ENCODE measurements around the gene SNX8.

SNX8 gene

DNA sequence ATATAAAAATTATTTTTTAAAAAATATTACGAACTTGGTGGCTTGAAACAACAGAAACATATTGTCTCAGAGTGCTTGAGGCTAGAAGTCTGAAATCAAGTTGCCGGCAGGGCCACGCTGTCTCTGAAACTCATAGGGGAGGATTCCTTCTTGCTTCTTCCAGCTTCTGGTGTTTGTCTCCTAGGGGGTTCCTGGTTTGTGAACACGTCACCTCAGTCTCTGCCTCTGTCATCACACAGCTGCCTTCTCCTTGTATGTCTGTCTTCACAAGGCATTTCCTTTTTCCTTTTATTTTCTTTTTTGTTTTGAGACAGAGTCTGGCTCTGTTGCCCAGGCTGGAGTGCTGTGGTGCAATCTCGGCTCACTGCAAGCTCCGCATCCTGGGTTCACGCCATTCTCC lies 12.7 kb upstream of the SNX8 start:
- Histone ChIP-seq H4K8ac (ENCODE audit: low read depth, low read length) (no peak overlapping the region), H3K36me3 (replicated peaks in 1 of 2; ENCODE audit: control insufficient read depth in 2 of 2, insufficient read depth in 2 of 2, low read length in 2 of 2) (no peaks in the 10 kb centered on the region), H3K4me3 (ENCODE audit: low read length in 2 of 2) (no peak overlapping the region), H3K79me1 (ENCODE audit: low read depth, low read length) (no peaks in the 10 kb centered on the region), H3K4me1 (ENCODE audit: control insufficient read depth in 2 of 2, insufficient read depth in 1 of 2, low read depth in 1 of 2, low read length in 2 of 2) (no peaks in the 10 kb centered on the region), H3K14ac (ENCODE audit: low read length) (no peak overlapping the region), H3K9me3 (replicated peaks in 1 of 2; ENCODE audit: control insufficient read depth in 2 of 2, insufficient read depth in 1 of 2, low read depth in 1 of 2, low read length in 2 of 2) (no peaks in the 10 kb centered on the region), H2AFZ (ENCODE audit: low read length) (no peak overlapping the region), H3K18ac (ENCODE audit: low read length) (no peak overlapping the region), H2AK5ac (ENCODE audit: low read depth, low read length) (no peak overlapping the region), H2BK5ac (ENCODE audit: low read length) (no peak overlapping the region), H2BK15ac (ENCODE audit: low read length) (no peak overlapping the region), H4K91ac (ENCODE audit: low read depth, low read length, poor library complexity) (no peak overlapping the region), H3K27ac (replicated peaks; ENCODE audit: low read length) (no peak overlapping the region), H3K4ac (ENCODE audit: low read length) (no peak overlapping the region), H3K9ac (ENCODE audit: low read depth, low read length, poor library complexity) (no peak overlapping the region), H3K23ac (ENCODE audit: low read depth, low read length, poor library complexity) (no peak overlapping the region), H2BK120ac (ENCODE audit: low read depth, low read length) (no peak overlapping the region), H2BK12ac (ENCODE audit: low read length) (no peak overlapping the region), H3K4me2 (ENCODE audit: insufficient read depth, low read length, poor library complexity, severe bottlenecking) (no peak overlapping the region), H3K27me3 (ENCODE audit: control insufficient read depth in 3 of 3, insufficient read depth in 3 of 3, low read depth in 1 of 3, low read length in 3 of 3) (no peaks in the 10 kb centered on the region)
- DNase-seq (ENCODE audit: low spot score), result no peak
- no CpG with 5 or more reads among the region's 7 CpGs for WGBS, 2 donors (ENCODE audit: extremely low coverage in 2 of 2, insufficient read length in 2 of 2, insufficient replicate concordance in 1 of 2)

DNA sequence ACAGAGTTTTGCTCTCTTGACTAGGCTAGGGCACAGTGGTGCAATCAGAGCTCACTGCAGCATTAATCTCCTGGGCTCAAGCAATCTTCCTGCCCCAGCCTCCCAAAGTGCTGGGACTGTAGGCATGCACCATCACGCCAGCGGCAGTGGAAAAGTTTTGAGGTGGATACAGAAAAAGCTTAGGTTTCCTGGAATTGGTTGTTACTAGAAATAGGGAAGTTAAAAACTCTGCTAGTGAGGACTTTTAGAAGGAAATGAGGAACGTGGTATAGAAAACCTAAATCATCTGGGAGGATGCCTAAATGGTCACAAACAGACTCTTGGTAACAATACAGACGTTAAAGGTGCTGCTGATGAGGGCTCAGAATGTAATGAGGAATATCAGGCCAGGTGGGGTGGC lies 10.9 kb upstream of the SNX8 start:
- no peaks in the 10 kb centered on the region for H3K79me1 ChIP-seq (ENCODE audit: low read depth, low read length)
- no peak overlapping the region for H2AFZ ChIP-seq (ENCODE audit: low read length)
- H3K4me1 ChIP-seq (ENCODE audit: control insufficient read depth in 2 of 2, insufficient read depth in 1 of 2, low read depth in 1 of 2, low read length in 2 of 2), result no peaks in the 10 kb centered on the region
- no peak overlapping the region for H3K4me2 ChIP-seq (ENCODE audit: insufficient read depth, low read length, poor library complexity, severe bottlenecking)
- no peak overlapping the region for H2BK15ac ChIP-seq (ENCODE audit: low read length)
- H2BK12ac ChIP-seq (ENCODE audit: low read length), result no peak overlapping the region
- H3K27ac ChIP-seq (replicated peaks; ENCODE audit: low read length), result no peak overlapping the region
- no peak overlapping the region for H4K91ac ChIP-seq (ENCODE audit: low read depth, low read length, poor library complexity)
- H4K8ac ChIP-seq (ENCODE audit: low read depth, low read length), result no peak overlapping the region
- no peak overlapping the region for H3K23ac ChIP-seq (ENCODE audit: low read depth, low read length, poor library complexity)
- H2BK120ac ChIP-seq (ENCODE audit: low read depth, low read length), result no peak overlapping the region
- no peak overlapping the region for H2AK5ac ChIP-seq (ENCODE audit: low read depth, low read length)
- no peak for DNase-seq (ENCODE audit: low spot score)
- no peak overlapping the region for H2BK5ac ChIP-seq (ENCODE audit: low read length)
- no peak overlapping the region for H3K4ac ChIP-seq (ENCODE audit: low read length)
- no peaks in the 10 kb centered on the region for H3K27me3 ChIP-seq (ENCODE audit: control insufficient read depth in 3 of 3, insufficient read depth in 3 of 3, low read depth in 1 of 3, low read length in 3 of 3)
- H3K14ac ChIP-seq (ENCODE audit: low read length), result no peak overlapping the region
- H3K9ac ChIP-seq (ENCODE audit: low read depth, low read length, poor library complexity), result no peak overlapping the region
- no CpG with 5 or more reads among the region's 4 CpGs for WGBS, 2 donors (ENCODE audit: extremely low coverage in 2 of 2, insufficient read length in 2 of 2, insufficient replicate concordance in 1 of 2)
- H3K18ac ChIP-seq (ENCODE audit: low read length), result no peak overlapping the region
- H3K9me3 ChIP-seq (replicated peaks in 1 of 2; ENCODE audit: control insufficient read depth in 2 of 2, insufficient read depth in 1 of 2, low read depth in 1 of 2, low read length in 2 of 2), result no peaks in the 10 kb centered on the region
- H3K36me3 ChIP-seq (replicated peaks in 1 of 2; ENCODE audit: control insufficient read depth in 2 of 2, insufficient read depth in 2 of 2, low read length in 2 of 2), result no peaks in the 10 kb centered on the region
- H3K4me3 ChIP-seq (ENCODE audit: low read length in 2 of 2), result no peak overlapping the region

- no peak overlapping the region for H3K4ac ChIP-seq (ENCODE audit: low read length)
- no peaks in the 10 kb centered on the region for H3K4me1 ChIP-seq (ENCODE audit: control insufficient read depth in 2 of 2, insufficient read depth in 1 of 2, low read depth in 1 of 2, low read length in 2 of 2)
- H2BK12ac ChIP-seq (ENCODE audit: low read length), result no peak overlapping the region
- no peak overlapping the region for H3K4me2 ChIP-seq (ENCODE audit: insufficient read depth, low read length, poor library complexity, severe bottlenecking)
- H2BK5ac ChIP-seq (ENCODE audit: low read length), result no peak overlapping the region
- no peak overlapping the region for H3K27ac ChIP-seq (replicated peaks; ENCODE audit: low read length)
- no peak overlapping the region for H3K4me3 ChIP-seq (ENCODE audit: low read length in 2 of 2)
- H2AFZ ChIP-seq (ENCODE audit: low read length), result peak overlapping the region; percentile 51
- H3K9me3 ChIP-seq (replicated peaks in 1 of 2; ENCODE audit: control insufficient read depth in 2 of 2, insufficient read depth in 1 of 2, low read depth in 1 of 2, low read length in 2 of 2), result peaks cover 0 to 1% of the 10 kb centered on the region in 2 donors
- WGBS, 2 donors (ENCODE audit: extremely low coverage in 2 of 2, insufficient read length in 2 of 2, insufficient replicate concordance in 1 of 2), result no CpG with 5 or more reads among the region's 11 CpGs
- H3K14ac ChIP-seq (ENCODE audit: low read length), result no peak overlapping the region
- H2BK15ac ChIP-seq (ENCODE audit: low read length), result no peak overlapping the region
- H3K36me3 ChIP-seq (replicated peaks in 1 of 2; ENCODE audit: control insufficient read depth in 2 of 2, insufficient read depth in 2 of 2, low read length in 2 of 2), result no peaks in the 10 kb centered on the region
- no peak overlapping the region for H2BK120ac ChIP-seq (ENCODE audit: low read depth, low read length)
- no peak overlapping the region for H4K8ac ChIP-seq (ENCODE audit: low read depth, low read length)
- no peak overlapping the region for H3K18ac ChIP-seq (ENCODE audit: low read length)
- no peak for DNase-seq (ENCODE audit: low spot score)
- H4K91ac ChIP-seq (ENCODE audit: low read depth, low read length, poor library complexity), result no peak overlapping the region
- no peaks in the 10 kb centered on the region for H3K79me1 ChIP-seq (ENCODE audit: low read depth, low read length)
- H3K9ac ChIP-seq (ENCODE audit: low read depth, low read length, poor library complexity), result no peak overlapping the region
- no peaks in the 10 kb centered on the region for H3K27me3 ChIP-seq (ENCODE audit: control insufficient read depth in 3 of 3, insufficient read depth in 3 of 3, low read depth in 1 of 3, low read length in 3 of 3)
- H2AK5ac ChIP-seq (ENCODE audit: low read depth, low read length), result no peak overlapping the region
- H3K23ac ChIP-seq (ENCODE audit: low read depth, low read length, poor library complexity), result no peak overlapping the region
These were observed 6.8 kb upstream of the SNX8 start for GRCh38 chr7:2321020-2321419.

- Histone ChIP-seq H3K27ac (replicated peaks; ENCODE audit: low read length) (no peak overlapping the region), H3K79me1 (ENCODE audit: low read depth, low read length) (peaks cover 2% of the 10 kb centered on the region), H3K36me3 (replicated peaks in 1 of 2; ENCODE audit: control insufficient read depth in 2 of 2, insufficient read depth in 2 of 2, low read length in 2 of 2) (no peaks in the 10 kb centered on the region), H3K23ac (ENCODE audit: low read depth, low read length, poor library complexity) (no peak overlapping the region), H3K18ac (ENCODE audit: low read length) (no peak overlapping the region), H4K91ac (ENCODE audit: low read depth, low read length, poor library complexity) (no peak overlapping the region), H2BK120ac (ENCODE audit: low read depth, low read length) (no peak overlapping the region), H3K4me1 (ENCODE audit: control insufficient read depth in 2 of 2, insufficient read depth in 1 of 2, low read depth in 1 of 2, low read length in 2 of 2) (peaks cover 3 to 5% of the 10 kb centered on the region in 2 donors), H3K27me3 (ENCODE audit: control insufficient read depth in 3 of 3, insufficient read depth in 3 of 3, low read depth in 1 of 3, low read length in 3 of 3) (no peaks in the 10 kb centered on the region), H2AK5ac (ENCODE audit: low read depth, low read length) (no peak overlapping the region), H4K8ac (ENCODE audit: low read depth, low read length) (no peak overlapping the region), H3K4me3 (ENCODE audit: low read length in 2 of 2) (no peak overlapping the region), H2BK5ac (ENCODE audit: low read length) (no peak overlapping the region), H3K9me3 (replicated peaks in 1 of 2; ENCODE audit: control insufficient read depth in 2 of 2, insufficient read depth in 1 of 2, low read depth in 1 of 2, low read length in 2 of 2) (peaks cover 0 to 3% of the 10 kb centered on the region in 2 donors), H2BK15ac (ENCODE audit: low read length) (no peak overlapping the region), H3K4me2 (ENCODE audit: insufficient read depth, low read length, poor library complexity, severe bottlenecking) (no peak overlapping the region), H3K9ac (ENCODE audit: low read depth, low read length, poor library complexity) (no peak overlapping the region), H2BK12ac (ENCODE audit: low read length) (no peak overlapping the region), H3K4ac (ENCODE audit: low read length) (no peak overlapping the region), H2AFZ (ENCODE audit: low read length) (no peak overlapping the region), H3K14ac (ENCODE audit: low read length) (no peak overlapping the region)
- no CpG with 5 or more reads among the region's 12 CpGs for WGBS, 2 donors (ENCODE audit: extremely low coverage in 2 of 2, insufficient read length in 2 of 2, insufficient replicate concordance in 1 of 2)
- DNase-seq (ENCODE audit: low spot score), result no peak
These were observed 3.5 kb upstream of the SNX8 start for GRCh38 chr7:2317556-2318293.

Measured in neuronal stem cell (in vitro differentiated cells).